ENCODE results near the gene BLMH. TPM values are rescaled to one million over a fixed set of nuclear protein-coding genes. Genes with fewer than 3 reads are reported as not detected.

Gene BLMH
- total RNA-seq, 1 experiment from 2014 or later: 51.2 TPM

DNA sequence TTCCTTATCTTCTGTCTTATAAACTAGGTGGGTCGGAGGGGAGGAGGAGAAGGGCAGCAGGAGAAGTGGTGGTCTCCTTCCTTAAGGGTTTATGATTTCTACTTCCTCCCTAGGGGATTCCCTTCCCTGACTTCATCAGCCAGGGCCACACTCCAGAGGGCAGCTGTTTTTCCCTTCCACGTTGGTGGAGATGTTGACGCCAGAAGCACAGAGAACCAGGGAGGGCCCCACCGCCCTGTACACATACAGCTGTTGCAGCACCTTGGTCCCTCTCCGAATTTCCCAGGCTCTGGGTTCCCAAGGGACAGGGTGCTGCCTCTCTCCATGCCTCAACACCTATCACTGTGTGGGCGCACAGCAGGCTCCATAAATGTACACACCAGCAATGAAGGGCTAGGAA is 50.7 kb downstream of the BLMH start:
- H3K9me3 ChIP-seq (ENCODE audit: control insufficient read depth in 1 of 2, insufficient read depth in 1 of 2, low read depth in 1 of 2, low read length in 2 of 2): peaks cover 0 to 3% of the 10 kb centered on the region in 2 experiments; a peak in 1 of 4 replicates
- CTCF ChIA-PET: no interaction called here
- intact Hi-C loops (cut with micrococcal nuclease): no loop called here

More for the DNA sequence above, 50.7 kb downstream of the BLMH start:
- Histone ChIP-seq H3K4me3 (replicated peaks in 1 of 2; ENCODE audit: low read depth in 1 of 2, low read length in 2 of 2) (no peak overlapping the region), H3K27ac (ENCODE audit: low read depth, low read length) (no peak overlapping the region), H3K9ac (ENCODE audit: low read length) (no peak overlapping the region), H3K9me2 (ENCODE audit: insufficient read depth) (no peaks in the 10 kb centered on the region), H2AFZ (ENCODE audit: low read depth, low read length, poor library complexity, severe bottlenecking) (no peak overlapping the region), H3K4me1 (ENCODE audit: control insufficient read depth in 1 of 2, insufficient read depth in 2 of 2, low read length in 2 of 2) (peaks cover 0 to 3% of the 10 kb centered on the region in 2 experiments; a peak in 1 of 4 replicates), H3K4me2 (ENCODE audit: low read length) (no peak overlapping the region), H3K36me3 (ENCODE audit: control insufficient read depth in 1 of 2, insufficient read depth in 2 of 2, low read length in 2 of 2) (no peaks in the 10 kb centered on the region), H3K27me3 (ENCODE audit: insufficient read depth, low read length) (no peaks in the 10 kb centered on the region), H4K20me1 (ENCODE audit: insufficient read depth) (no peaks in the 10 kb centered on the region), H3K79me2 (ENCODE audit: insufficient read depth, low read length) (no peaks in the 10 kb centered on the region)
- RAD21 ChIA-PET (ENCODE audit: low non-redundant PET in 1 of 2, low total read pairs in 2 of 2, uncharacterized antibody in 2 of 2, unreplicated experiment in 2 of 2): no interaction called here
- ATAC-seq (no peak), DNase-seq (ENCODE audit: low read depth, low spot score) (no peak)
- BruUV-seq (replicated peaks): no TSS peak
- POLR2A ChIA-PET: no interaction called here
- TF ChIP-seq SIN3A (IDR thresholded peaks at IDR 0.05; ENCODE audit: low read depth) (no peak), FOSL1 (IDR thresholded peaks at IDR 0.05; ENCODE audit: low read depth) (no peak), SP1 (IDR thresholded peaks at IDR 0.05; ENCODE audit: low read depth) (no peak), POLR2AphosphoS5 (IDR thresholded peaks at IDR 0.05; ENCODE audit: low read depth, low read length) (no peak), YY1 (IDR thresholded peaks at IDR 0.05; ENCODE audit: extremely low read depth, insufficient replicate concordance, low read depth, low read length) (no peak), SRF (IDR thresholded peaks at IDR 0.05; ENCODE audit: low read depth) (no peak), MAX (IDR thresholded peaks at IDR 0.05) (no peak), CBX3 (IDR thresholded peaks at IDR 0.05; ENCODE audit: low read depth) (no peak), POLR2A (IDR thresholded peaks at IDR 0.05; ENCODE audit: borderline replicate concordance, extremely low read depth, insufficient read depth, insufficient read length) (no peak), EZH2phosphoT487 (IDR thresholded peaks at IDR 0.05; ENCODE audit: borderline replicate concordance) (no peak), RAD21 (IDR thresholded peaks at IDR 0.05; ENCODE audit: low read depth) (no peak)
- TF ChIP-seq, protein P1, sequence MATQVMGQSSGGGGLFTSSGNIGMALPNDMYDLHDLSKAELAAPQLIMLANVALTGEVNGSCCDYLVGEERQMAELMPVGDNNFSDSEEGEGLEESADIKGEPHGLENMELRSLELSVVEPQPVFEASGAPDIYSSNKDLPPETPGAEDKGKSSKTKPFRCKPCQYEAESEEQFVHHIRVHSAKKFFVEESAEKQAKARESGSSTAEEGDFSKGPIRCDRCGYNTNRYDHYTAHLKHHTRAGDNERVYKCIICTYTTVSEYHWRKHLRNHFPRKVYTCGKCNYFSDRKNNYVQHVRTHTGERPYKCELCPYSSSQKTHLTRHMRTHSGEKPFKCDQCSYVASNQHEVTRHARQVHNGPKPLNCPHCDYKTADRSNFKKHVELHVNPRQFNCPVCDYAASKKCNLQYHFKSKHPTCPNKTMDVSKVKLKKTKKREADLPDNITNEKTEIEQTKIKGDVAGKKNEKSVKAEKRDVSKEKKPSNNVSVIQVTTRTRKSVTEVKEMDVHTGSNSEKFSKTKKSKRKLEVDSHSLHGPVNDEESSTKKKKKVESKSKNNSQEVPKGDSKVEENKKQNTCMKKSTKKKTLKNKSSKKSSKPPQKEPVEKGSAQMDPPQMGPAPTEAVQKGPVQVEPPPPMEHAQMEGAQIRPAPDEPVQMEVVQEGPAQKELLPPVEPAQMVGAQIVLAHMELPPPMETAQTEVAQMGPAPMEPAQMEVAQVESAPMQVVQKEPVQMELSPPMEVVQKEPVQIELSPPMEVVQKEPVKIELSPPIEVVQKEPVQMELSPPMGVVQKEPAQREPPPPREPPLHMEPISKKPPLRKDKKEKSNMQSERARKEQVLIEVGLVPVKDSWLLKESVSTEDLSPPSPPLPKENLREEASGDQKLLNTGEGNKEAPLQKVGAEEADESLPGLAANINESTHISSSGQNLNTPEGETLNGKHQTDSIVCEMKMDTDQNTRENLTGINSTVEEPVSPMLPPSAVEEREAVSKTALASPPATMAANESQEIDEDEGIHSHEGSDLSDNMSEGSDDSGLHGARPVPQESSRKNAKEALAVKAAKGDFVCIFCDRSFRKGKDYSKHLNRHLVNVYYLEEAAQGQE (IDR thresholded peaks at IDR 0.05; ENCODE audit: low read depth): no peak
